HL-60 (cell line): ENCODE results near the gene BAZ1A.

Source experiments
- DNase-seq, 2 experiments: peaks; one replicate each; pipeline ENCODE4 v3.0.0-alpha.2; 2010 to 2020; ENCODE audit warnings: low read depth in 1 of 2, low spot score in 1 of 2
- H3K27ac ChIP-seq: fragments of 250-450 bp; sonication (Bioruptor Pico); replicated peaks from 2 replicates; pipeline ENCODE4 v1.5.1; 2020; ENCODE audit warnings: mild to moderate bottlenecking, moderate library complexity
- H3K27me3 ChIP-seq: fragments of 250-450 bp; sonication (Bioruptor Pico); 2 replicates; pipeline ENCODE4 v1.5.1; 2021; ENCODE audit warnings: mild to moderate bottlenecking, moderate library complexity; ENCODE audit not compliant: insufficient read depth, poor library complexity, severe bottlenecking
- H3K4me3 ChIP-seq: replicated peaks from 2 replicates; pipeline ENCODE4 v1.5.1; 2011; ENCODE audit warnings: mild to moderate bottlenecking, control low read depth, low read length; ENCODE audit not compliant: insufficient read depth
- CTCF ChIP-seq: IDR thresholded peaks from one replicate; pipeline ENCODE4 v1.5.1; 2011; ENCODE audit warnings: low read length, control low read depth, inconsistent platforms; ENCODE audit not compliant: insufficient read depth
- GABPA ChIP-seq: IDR thresholded peaks from 2 replicates; pipeline ENCODE4 v1.6.1; 2012; ENCODE audit warnings: low read depth
- POLR2AphosphoS5 ChIP-seq: IDR thresholded peaks from 2 replicates; pipeline ENCODE4 v1.6.1; 2012; ENCODE audit warnings: low read depth
- REST ChIP-seq: IDR thresholded peaks from 2 replicates; pipeline ENCODE4 v1.6.1; 2012; ENCODE audit warnings: low read depth; ENCODE audit not compliant: insufficient replicate concordance
- SPI1 ChIP-seq: IDR thresholded peaks from 2 replicates; pipeline ENCODE4 v1.6.1; 2012; ENCODE audit warnings: low read depth, mild to moderate bottlenecking, borderline replicate concordance

BAZ1A gene

GRCh38 chr14:34718750-34719304 lies 156.3 kb downstream of the BAZ1A start:
- Histone ChIP-seq H3K27ac (no peak overlapping the region), H3K4me3 (no peak overlapping the region), H3K27me3 (no peaks in the 10 kb centered on the region)
- no peak for DNase-seq
- TF ChIP-seq SPI1 (no peak), REST (no peak), POLR2AphosphoS5 (no peak), GABPA (no peak), CTCF (no peak)

DNA sequence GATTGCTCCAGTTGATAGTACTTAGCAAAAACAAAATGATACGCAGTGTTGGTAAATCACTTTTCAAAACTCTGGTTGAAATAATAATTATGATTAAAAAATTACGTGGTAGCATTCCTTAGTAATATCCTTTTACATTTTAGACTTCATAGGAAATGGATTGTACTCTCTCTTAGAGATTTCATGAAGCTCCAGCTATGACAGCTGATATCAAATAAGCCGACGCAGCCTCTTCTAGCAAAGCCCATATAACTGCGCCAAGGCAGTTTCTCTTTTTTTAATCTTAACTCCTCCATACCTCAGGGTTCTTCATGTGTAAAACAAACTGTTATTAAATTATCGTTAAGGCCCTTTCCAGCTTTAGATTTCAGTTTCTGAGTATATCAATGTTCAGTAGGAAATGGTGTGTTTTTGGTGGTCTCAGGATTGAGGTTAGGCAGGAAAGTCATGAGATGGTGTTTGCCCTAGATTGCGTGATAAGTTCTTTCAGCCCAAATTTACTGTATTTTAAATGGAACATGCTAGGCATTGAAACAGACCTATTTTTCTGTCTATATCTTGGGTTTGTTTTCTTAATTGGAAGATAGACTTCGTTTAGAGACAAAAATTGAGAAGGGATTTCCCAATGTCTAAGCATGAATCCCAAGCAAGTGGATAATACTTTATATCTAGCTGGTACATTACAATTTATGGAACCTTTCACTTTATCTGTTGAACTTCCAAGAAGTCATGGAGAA lies 159.9 kb downstream of the BAZ1A start:
- no peak for TF ChIP-seq REST
- no peak for TF ChIP-seq SPI1
- TF ChIP-seq POLR2AphosphoS5: no peak
- TF ChIP-seq CTCF: no peak
- no peak for TF ChIP-seq GABPA
- Histone ChIP-seq H3K27ac (no peak overlapping the region), H3K4me3 (peak overlapping the region; percentile 87), H3K27me3 (no peaks in the 10 kb centered on the region)
- no peak for DNase-seq

DNA sequence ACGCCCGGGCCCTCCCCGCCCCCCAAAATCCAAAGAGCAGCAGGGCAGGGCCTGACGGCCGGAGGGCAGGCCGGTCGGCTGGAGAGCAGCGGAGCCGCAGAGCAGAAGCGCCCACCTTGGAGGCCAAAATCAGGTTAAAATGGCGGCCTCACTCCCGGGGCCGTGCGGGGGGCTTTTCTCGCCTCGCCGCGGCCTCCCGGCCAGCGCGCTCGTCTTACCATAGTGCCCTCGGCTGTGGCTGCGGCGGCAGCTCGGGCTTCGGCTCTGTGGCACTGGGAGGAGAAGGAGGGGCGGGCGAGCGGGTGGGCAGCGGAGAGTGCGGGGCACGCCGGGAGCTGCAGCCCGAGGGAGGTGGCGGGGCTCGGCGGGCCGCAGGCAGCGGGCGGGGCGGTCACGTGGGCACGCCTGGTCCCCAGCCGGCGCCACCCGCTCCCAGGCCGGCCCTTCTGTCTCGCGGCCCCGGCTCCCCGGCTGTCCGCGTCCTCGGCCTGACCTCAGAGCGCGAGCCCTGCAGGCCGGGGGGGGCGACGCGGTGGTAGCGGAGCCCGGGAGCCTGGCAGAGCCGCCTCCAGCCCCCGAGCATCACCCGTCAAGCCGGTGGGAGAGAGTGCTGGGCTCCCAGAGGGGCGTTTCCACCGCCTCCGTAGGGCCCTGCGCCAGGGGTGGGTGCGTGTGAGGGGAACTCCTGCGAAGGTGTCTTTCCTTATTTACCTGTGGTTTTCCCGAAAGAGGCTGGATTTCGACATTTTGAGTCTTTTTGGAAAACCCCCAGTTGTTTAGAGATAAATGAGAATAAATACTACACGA lies 160.6 kb downstream of the BAZ1A start, which contains the start of gene CFL2:
Gene CFL2, minus strand, starts transcription at position 274 of the 807 bp plus-strand sequence. Its CDS starts 53 bp downstream, at position 221.
- H3K27me3 ChIP-seq: no peaks in the 10 kb centered on the region
- peak; percentile 30 to 59 for DNase-seq

More for the DNA sequence above, 160.6 kb downstream of the BAZ1A start, which contains the start of gene CFL2:
- H3K4me3 ChIP-seq: peak within 1 kb of the TSS; percentile 87
- peak within 1 kb of the TSS; percentile 81 for H3K27ac ChIP-seq
- TF ChIP-seq REST: peak; percentile 30
- TF ChIP-seq CTCF: no peak
- TF ChIP-seq POLR2AphosphoS5: peak; percentile 57; the same call in 1 of the 2 replicates
